Cardiac muscle cell (in vitro differentiated cells and primary cell): ENCODE measurements around the gene DHRSX. TPM values are rescaled to one million over a fixed set of nuclear protein-coding genes. Genes with fewer than 3 reads are reported as not detected.

ENCODE experiments used
- DNase-seq, 2 donors: peaks; one replicate each; pipeline versions ENCODE4 v3.0.0 to v3.0.0-alpha.2; 2010 to 2017; ENCODE audit warnings: low read depth in 1 of 2, low spot score in 1 of 2
- H3K27ac ChIP-seq: fragments of 200-600 bp; sonication (generic); 2 replicates; pipeline ENCODE4 v1.5.1; 2016
- H3K27me3 ChIP-seq: fragments of 200-600 bp; sonication (generic); 2 replicates; pipeline ENCODE4 v1.6.0; 2016; ENCODE audit warnings: control low read depth
- H3K36me3 ChIP-seq: fragments of 200-600 bp; sonication (generic); 2 replicates; pipeline ENCODE4 v1.5.1; 2016; ENCODE audit warnings: control low read depth
- H3K4me1 ChIP-seq: fragments of 200-600 bp; sonication (generic); 2 replicates; pipeline ENCODE4 v1.8.1; 2017; ENCODE audit warnings: low read depth, mild to moderate bottlenecking, mixed run types
- H3K4me3 ChIP-seq: fragments of 200-600 bp; sonication (generic); 2 replicates; pipeline ENCODE4 v1.5.1; 2016; ENCODE audit warnings: mild to moderate bottlenecking
- H3K9me3 ChIP-seq: fragments of 200-600 bp; sonication (generic); 2 replicates; pipeline ENCODE4 v1.5.1; 2017; ENCODE audit warnings: low read depth, mild to moderate bottlenecking, control low read depth
- polyA plus RNA-seq: library from polyadenylated mRNA; unstranded; fragments of >200 nt; fragmentation: Nextera tagmentation; extraction: Ambion mirVana; gene quantifications from 2 replicates; pipeline ENCODE4 v1.2.1, GENCODE V29; 2016
- total RNA-seq: library from RNA; depleted of rRNA; stranded (reverse); fragments of >200 nt; gene quantifications from 2 replicates; pipeline ENCODE4 v1.2.3, GENCODE V29; 2016
- TF ChIP-seq, protein P1 (sequence below): IDR thresholded peaks from 2 replicates; pipeline ENCODE4 v1.5.1; 2012; ENCODE audit warnings: low read depth, mild to moderate bottlenecking, low read length

Gene DHRSX
- total and polyA plus RNA-seq, 2 experiments from 2014 or later = 20.4 to 33.4 TPM

DNA sequence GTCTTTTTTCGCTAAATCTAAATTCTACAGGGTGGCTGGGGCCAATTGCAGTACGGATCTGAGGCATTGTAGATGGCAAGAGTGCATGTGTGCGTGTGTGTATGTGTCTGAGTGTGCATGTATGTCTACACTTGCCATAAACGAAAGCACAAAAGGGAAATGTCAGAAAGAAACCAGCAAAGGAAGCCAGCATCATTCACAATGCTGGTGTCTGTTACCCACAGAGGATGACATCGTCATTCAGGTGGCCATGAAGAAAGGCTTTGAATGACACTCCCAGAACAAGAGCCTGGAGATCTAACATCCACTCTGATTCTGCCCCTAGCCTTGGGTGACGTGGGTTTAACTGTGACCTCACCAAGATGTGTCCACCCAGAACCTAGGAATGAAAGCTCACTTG lies 124.6 kb downstream of the DHRSX start:
- no peaks in the 10 kb centered on the region for H3K36me3 ChIP-seq
- DNase-seq = no peak
- H3K27ac ChIP-seq = no peak overlapping the region
- no peaks in the 10 kb centered on the region for H3K9me3 ChIP-seq
- H3K27me3 ChIP-seq = no peaks in the 10 kb centered on the region
- no peaks in the 10 kb centered on the region for H3K4me1 ChIP-seq
- no peak overlapping the region for H3K4me3 ChIP-seq
- TF ChIP-seq, protein P1, sequence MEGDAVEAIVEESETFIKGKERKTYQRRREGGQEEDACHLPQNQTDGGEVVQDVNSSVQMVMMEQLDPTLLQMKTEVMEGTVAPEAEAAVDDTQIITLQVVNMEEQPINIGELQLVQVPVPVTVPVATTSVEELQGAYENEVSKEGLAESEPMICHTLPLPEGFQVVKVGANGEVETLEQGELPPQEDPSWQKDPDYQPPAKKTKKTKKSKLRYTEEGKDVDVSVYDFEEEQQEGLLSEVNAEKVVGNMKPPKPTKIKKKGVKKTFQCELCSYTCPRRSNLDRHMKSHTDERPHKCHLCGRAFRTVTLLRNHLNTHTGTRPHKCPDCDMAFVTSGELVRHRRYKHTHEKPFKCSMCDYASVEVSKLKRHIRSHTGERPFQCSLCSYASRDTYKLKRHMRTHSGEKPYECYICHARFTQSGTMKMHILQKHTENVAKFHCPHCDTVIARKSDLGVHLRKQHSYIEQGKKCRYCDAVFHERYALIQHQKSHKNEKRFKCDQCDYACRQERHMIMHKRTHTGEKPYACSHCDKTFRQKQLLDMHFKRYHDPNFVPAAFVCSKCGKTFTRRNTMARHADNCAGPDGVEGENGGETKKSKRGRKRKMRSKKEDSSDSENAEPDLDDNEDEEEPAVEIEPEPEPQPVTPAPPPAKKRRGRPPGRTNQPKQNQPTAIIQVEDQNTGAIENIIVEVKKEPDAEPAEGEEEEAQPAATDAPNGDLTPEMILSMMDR = no peak

DNA sequence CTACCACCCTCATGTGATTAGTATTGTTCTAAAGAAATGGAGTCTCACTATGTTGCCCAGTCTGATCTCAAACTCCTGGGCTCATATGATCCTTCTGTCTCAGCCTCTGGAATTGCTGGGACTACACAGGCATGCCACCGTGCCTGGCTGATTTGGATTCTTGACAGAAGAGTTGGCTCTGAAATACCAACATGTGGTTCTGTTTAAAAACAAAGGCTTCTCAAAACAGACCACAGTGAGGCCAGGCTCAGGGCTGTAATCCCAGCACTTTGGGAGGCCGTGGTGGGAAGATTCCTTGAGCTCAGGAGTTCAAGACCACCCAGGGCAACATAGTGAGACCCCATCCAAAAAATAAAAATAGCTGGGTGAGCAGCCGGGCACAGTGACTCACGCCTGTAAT lies 126.7 kb downstream of the DHRSX start:
- H3K4me1 ChIP-seq = no peaks in the 10 kb centered on the region

DNA sequence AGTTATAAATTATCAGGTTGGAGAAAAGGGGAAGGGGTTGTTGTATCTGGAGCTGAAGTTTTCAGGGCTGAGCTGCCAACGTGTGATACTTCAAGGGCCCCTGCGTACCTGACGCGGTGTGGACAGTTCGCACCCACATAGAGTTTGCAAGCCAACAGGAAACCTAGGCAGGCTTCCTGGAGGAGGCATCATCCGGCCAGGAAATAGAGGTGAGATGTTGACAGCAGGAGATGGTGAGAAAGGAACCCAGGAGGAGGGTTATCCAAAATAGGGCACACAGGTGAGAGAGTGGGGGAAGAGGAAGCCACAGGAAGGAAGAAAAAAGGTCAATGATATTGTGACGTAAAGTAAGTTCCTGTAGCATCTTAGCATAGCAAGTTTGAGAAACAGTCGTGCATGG lies 127.2 kb downstream of the DHRSX start:
- TF ChIP-seq, protein P1 = no peak
- no peak overlapping the region for H3K27ac ChIP-seq
- no peaks in the 10 kb centered on the region for H3K4me1 ChIP-seq
- H3K36me3 ChIP-seq = no peaks in the 10 kb centered on the region
- H3K9me3 ChIP-seq = no peaks in the 10 kb centered on the region
- H3K27me3 ChIP-seq = no peaks in the 10 kb centered on the region
- DNase-seq = no peak
- H3K4me3 ChIP-seq = no peak overlapping the region

More for the DNA sequence above, 126.7 kb downstream of the DHRSX start:
- H3K27ac ChIP-seq = no peak overlapping the region
- peak in 1 of 2 donors; percentile 46 for DNase-seq
- TF ChIP-seq, protein P1 = no peak
- no peaks in the 10 kb centered on the region for H3K9me3 ChIP-seq
- H3K4me3 ChIP-seq = no peak overlapping the region
- H3K27me3 ChIP-seq = no peaks in the 10 kb centered on the region
- no peaks in the 10 kb centered on the region for H3K36me3 ChIP-seq

DNA sequence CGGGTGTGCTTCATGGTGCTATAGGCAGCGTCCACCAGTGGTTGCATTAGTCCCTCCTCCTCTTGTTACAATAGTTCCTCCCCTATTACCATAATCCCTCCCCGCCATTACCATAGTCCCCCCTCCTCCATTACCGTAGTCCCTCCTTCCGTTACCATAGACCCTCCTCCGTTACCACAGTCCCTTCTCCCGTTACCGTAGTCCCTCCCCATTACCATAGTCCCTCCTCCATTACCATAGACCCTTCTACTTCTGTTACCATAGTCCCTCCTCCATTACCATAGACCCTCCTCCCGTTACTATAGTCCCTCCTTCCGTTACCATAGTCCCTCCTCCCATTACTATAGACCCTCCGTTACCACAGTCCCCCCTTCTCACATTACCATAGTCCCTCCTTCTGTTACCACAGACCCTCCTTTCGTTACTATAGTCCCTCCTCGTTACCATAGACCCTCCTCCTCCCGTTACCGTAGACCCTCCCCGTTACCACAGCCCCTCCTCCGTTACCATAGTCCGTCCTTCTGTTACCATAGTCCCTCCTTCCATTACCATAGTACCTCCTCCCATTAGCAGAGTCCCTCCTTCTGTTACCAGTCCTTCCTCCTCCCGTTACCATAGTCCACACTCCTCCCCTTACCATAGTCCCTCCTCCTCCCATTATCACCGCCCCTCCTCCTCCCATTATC lies 129.6 kb downstream of the DHRSX start:
- TF ChIP-seq, protein P1 = no peak
- H3K36me3 ChIP-seq = no peaks in the 10 kb centered on the region
- H3K4me3 ChIP-seq = no peak overlapping the region
- H3K27me3 ChIP-seq = no peaks in the 10 kb centered on the region
- no peaks in the 10 kb centered on the region for H3K9me3 ChIP-seq
- no peaks in the 10 kb centered on the region for H3K4me1 ChIP-seq
- peak; percentile 58 to 60 for DNase-seq
- H3K27ac ChIP-seq = no peak overlapping the region

DNA sequence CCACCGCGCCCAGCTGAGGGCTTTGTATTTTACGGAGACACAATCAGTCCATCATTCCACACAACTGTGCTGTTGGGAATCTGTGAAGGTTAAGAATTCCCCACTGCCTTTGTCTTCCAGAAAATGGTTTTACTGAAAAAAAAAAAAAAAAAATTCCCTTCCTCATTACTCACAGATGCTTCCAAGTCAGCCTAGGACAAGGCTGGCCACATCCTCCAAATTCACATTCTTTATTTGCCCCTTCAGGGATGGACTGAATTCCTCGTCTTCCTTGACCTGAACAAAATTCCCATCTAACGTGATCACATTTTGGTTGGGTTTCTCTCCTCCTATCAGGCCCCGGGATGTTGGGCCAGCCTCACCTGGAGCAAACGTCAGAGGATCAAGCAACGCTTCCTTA lies 130.3 kb downstream of the DHRSX start:
- Histone ChIP-seq H3K27me3 (no peaks in the 10 kb centered on the region), H3K9me3 (no peaks in the 10 kb centered on the region), H3K4me3 (no peak overlapping the region), H3K36me3 (no peaks in the 10 kb centered on the region), H3K4me1 (no peaks in the 10 kb centered on the region), H3K27ac (no peak overlapping the region)
- TF ChIP-seq, protein P1 = no peak
- peak in 1 of 2 donors; percentile 24 for DNase-seq
